Muscle layer of colon (tissue), 2 donors: ENCODE results near the gene SLC2A6.
"Not testable (repeated sequence)": the region's sequence is repeated elsewhere in the genome, so short reads cannot be mapped to it uniquely, and the experiment has no call there.

Experiments
- H3K27ac ChIP-seq: one replicate; pipeline ENCODE4 v1.7.0; 2013; ENCODE audit warnings: low read depth, mild to moderate bottlenecking, low read length, moderate library complexity
- H3K27me3 ChIP-seq, 2 donors: one replicate each; pipeline ENCODE4 v1.7.0; 2013; ENCODE audit warnings: low read length in 2 of 2, mild to moderate bottlenecking in 2 of 2; ENCODE audit not compliant: insufficient read depth in 2 of 2, control insufficient read depth in 1 of 2
- H3K36me3 ChIP-seq: one replicate; pipeline ENCODE4 v1.7.0; 2013; ENCODE audit warnings: mild to moderate bottlenecking, low read length; ENCODE audit not compliant: insufficient read depth
- H3K4me1 ChIP-seq: one replicate; pipeline ENCODE4 v1.7.0; 2013; ENCODE audit warnings: mild to moderate bottlenecking, low read length; ENCODE audit not compliant: insufficient read depth
- H3K4me3 ChIP-seq, 2 donors: one replicate each; pipeline ENCODE4 v1.7.0; 2013; ENCODE audit warnings: low read length in 2 of 2, low read depth in 1 of 2, mild to moderate bottlenecking in 1 of 2, moderate library complexity in 1 of 2
- H3K9ac ChIP-seq: one replicate; pipeline ENCODE4 v1.7.0; 2013; ENCODE audit warnings: low read length
- H3K9me3 ChIP-seq: one replicate; pipeline ENCODE4 v1.7.0; 2013; ENCODE audit warnings: mild to moderate bottlenecking, low read length
- donor health status: abdominal sarcoma.
- donor health status: Adenocarcinoma of cecum.

The SLC2A6 gene

GRCh38 chr9:133452562-133452961 lies 26.3 kb downstream of the SLC2A6 start:
- no peak overlapping the region for H3K27ac ChIP-seq
- H3K36me3 ChIP-seq, result no peaks in the 10 kb centered on the region
- no peak overlapping the region for H3K9ac ChIP-seq
- H3K4me3 ChIP-seq, result no peak overlapping the region
- no peaks in the 10 kb centered on the region for H3K9me3 ChIP-seq
- H3K27me3 ChIP-seq, result no peaks in the 10 kb centered on the region
- no peaks in the 10 kb centered on the region for H3K4me1 ChIP-seq

DNA sequence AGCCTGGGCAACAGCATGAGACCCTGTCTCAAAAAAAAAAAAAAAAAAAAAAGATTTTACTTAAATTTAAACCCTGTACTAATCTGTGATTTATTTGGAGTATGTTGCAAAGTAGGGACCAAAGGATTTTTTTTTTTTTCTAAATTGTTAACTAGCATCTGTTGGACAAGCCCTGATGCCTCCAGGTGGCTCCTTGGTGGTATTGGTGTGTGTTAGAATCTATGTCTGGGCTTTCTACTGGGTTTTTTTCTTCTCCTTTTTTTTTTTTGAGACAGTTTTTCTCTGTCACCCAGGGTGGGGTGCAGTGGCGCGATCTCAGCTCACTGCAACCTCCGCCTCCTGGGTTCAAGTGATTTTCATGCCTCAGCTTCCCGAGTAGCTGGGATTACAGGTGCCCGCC lies 27.0 kb downstream of the SLC2A6 start:
- H3K4me1 ChIP-seq, H3K27ac ChIP-seq, H3K27me3 ChIP-seq, H3K4me3 ChIP-seq, H3K36me3 ChIP-seq, H3K9ac ChIP-seq, H3K9me3 ChIP-seq: not testable (repeated sequence)

- no peak overlapping the region for H3K27ac ChIP-seq
These were observed 29.1 kb downstream of the SLC2A6 start for GRCh38 chr9:133449760-133450159.

GRCh38 chr9:133448487-133448972 lies 30.4 kb downstream of the SLC2A6 start:
- Histone ChIP-seq H3K4me3 (no peak overlapping the region), H3K27me3 (no peaks in the 10 kb centered on the region), H3K27ac (no peak overlapping the region), H3K9me3 (no peaks in the 10 kb centered on the region), H3K4me1 (no peaks in the 10 kb centered on the region), H3K36me3 (no peaks in the 10 kb centered on the region), H3K9ac (no peak overlapping the region)

More at GRCh38 chr9:133449760-133450159, 29.1 kb downstream of the SLC2A6 start:
- Histone ChIP-seq H3K4me3 (no peak overlapping the region), H3K27me3 (no peaks in the 10 kb centered on the region), H3K9ac (no peak overlapping the region), H3K9me3 (no peaks in the 10 kb centered on the region), H3K4me1 (no peaks in the 10 kb centered on the region), H3K36me3 (no peaks in the 10 kb centered on the region)

- no peak overlapping the region for H3K4me3 ChIP-seq
These were observed 33.5 kb downstream of the SLC2A6 start for GRCh38 chr9:133445293-133445969.

GRCh38 chr9:133443982-133444381 lies 34.9 kb downstream of the SLC2A6 start:
- Histone ChIP-seq H3K4me3 (no peak overlapping the region), H3K9ac (no peak overlapping the region), H3K27me3 (no peaks in the 10 kb centered on the region), H3K27ac (no peak overlapping the region), H3K9me3 (no peaks in the 10 kb centered on the region), H3K36me3 (no peaks in the 10 kb centered on the region), H3K4me1 (no peaks in the 10 kb centered on the region)

More at GRCh38 chr9:133445293-133445969, 33.5 kb downstream of the SLC2A6 start:
- Histone ChIP-seq H3K27ac (no peak overlapping the region), H3K9me3 (no peaks in the 10 kb centered on the region), H3K27me3 (no peaks in the 10 kb centered on the region), H3K4me1 (no peaks in the 10 kb centered on the region), H3K9ac (no peak overlapping the region), H3K36me3 (no peaks in the 10 kb centered on the region)

- Histone ChIP-seq H3K36me3 (no peaks in the 10 kb centered on the region), H3K27me3 (no peaks in the 10 kb centered on the region), H3K9ac (no peak overlapping the region), H3K4me3 (no peak overlapping the region), H3K4me1 (no peaks in the 10 kb centered on the region), H3K9me3 (no peaks in the 10 kb centered on the region), H3K27ac (no peak overlapping the region)
These were observed 35.7 kb downstream of the SLC2A6 start for GRCh38 chr9:133443248-133443647.

- Histone ChIP-seq H3K9ac (no peak overlapping the region), H3K9me3 (no peaks in the 10 kb centered on the region), H3K36me3 (no peaks in the 10 kb centered on the region), H3K4me1 (no peaks in the 10 kb centered on the region), H3K4me3 (no peak overlapping the region), H3K27ac (no peak overlapping the region), H3K27me3 (no peaks in the 10 kb centered on the region)
These were observed 37.3 kb downstream of the SLC2A6 start for GRCh38 chr9:133441571-133441970.

- Histone ChIP-seq H3K36me3 (no peaks in the 10 kb centered on the region), H3K27ac (no peak overlapping the region), H3K4me1 (no peaks in the 10 kb centered on the region), H3K9ac (no peak overlapping the region), H3K4me3 (no peak overlapping the region), H3K9me3 (no peaks in the 10 kb centered on the region), H3K27me3 (no peaks in the 10 kb centered on the region)
These were observed 38.0 kb downstream of the SLC2A6 start for GRCh38 chr9:133440874-133441273.

- H3K4me3 ChIP-seq, result no peak overlapping the region
- H3K27ac ChIP-seq, result no peak overlapping the region
- H3K9me3 ChIP-seq, result no peaks in the 10 kb centered on the region
- no peaks in the 10 kb centered on the region for H3K4me1 ChIP-seq
- H3K9ac ChIP-seq, result no peak overlapping the region
- H3K36me3 ChIP-seq, result no peaks in the 10 kb centered on the region
- H3K27me3 ChIP-seq, result no peaks in the 10 kb centered on the region
These were observed 39.6 kb downstream of the SLC2A6 start for GRCh38 chr9:133439337-133439736.

DNA sequence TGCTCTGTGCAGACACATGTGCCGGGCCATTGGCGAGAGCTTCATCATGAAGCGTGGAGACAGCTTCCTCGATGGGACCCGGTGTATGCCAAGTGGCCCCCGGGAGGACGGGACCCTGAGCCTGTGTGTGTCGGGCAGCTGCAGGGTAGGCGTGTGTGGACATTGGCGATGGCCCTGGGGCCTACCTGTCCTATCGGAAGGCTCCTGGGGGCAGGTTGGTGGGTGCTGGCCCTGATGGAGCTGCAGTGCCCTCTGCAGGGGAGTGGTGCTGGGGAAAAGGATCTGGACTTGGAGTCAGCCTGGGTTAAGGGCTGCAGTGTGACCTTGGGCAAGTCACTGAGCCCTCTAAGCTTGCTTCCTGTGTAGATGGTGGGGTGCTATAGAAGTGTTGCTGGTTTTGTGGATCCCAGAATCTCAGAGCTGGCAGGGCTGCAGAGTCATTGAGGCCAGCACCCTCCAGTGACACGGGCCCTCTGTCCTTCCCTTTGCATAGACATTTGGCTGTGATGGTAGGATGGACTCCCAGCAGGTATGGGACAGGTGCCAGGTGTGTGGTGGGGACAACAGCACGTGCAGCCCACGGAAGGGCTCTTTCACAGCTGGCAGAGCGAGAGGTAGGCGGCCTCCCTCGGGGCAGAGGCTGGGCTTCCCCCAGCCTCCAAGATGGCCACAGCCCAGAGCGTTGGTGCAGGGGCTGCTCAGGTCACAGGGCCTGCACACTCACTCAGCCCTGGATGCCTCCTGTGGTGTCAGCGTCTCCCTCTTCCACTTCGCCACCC lies 41.0 kb downstream of the SLC2A6 start:
- Histone ChIP-seq H3K4me3 (no peak overlapping the region), H3K9ac (no peak overlapping the region), H3K4me1 (no peaks in the 10 kb centered on the region), H3K9me3 (no peaks in the 10 kb centered on the region), H3K36me3 (no peaks in the 10 kb centered on the region), H3K27ac (no peak overlapping the region), H3K27me3 (no peaks in the 10 kb centered on the region)
